A549 (cell line): ENCODE results near the gene TOE1. TPM values are rescaled to one million over a fixed set of nuclear protein-coding genes. Genes with fewer than 3 reads are reported as not detected.

ENCODE experiments used
- ATAC-seq, 2 experiments: fragments of 200-7000 bp in 1 of 2; fragments of >200 bp in 1 of 2; cut with Nextera tagmentation in 1 of 2; cut with Tn5 transposase in 1 of 2; 3 replicates each; pipeline versions ENCODE4 v1.8.0 to v1.9.1; 2018 to 2020; ENCODE audit warnings: mild to moderate bottlenecking in 1 of 2, moderate library complexity in 1 of 2
- CTCF ChIA-PET: fragments of 300-600 bp; sonication (Branson Sonifier 250); formaldehyde crosslinking; extraction: SDS; loops from one replicate; lab custom pipeline; 2021; ENCODE audit warnings: antibody characterized with exemption, inconsistent platforms; lab: Yijun Ruan, JAX
- POLR2A ChIA-PET: fragments of 350-600 bp; formaldehyde crosslinking; extraction: SDS; loops from one replicate; lab custom pipeline; 2021; ENCODE audit warnings: antibody characterized with exemption, inconsistent platforms; lab: Yijun Ruan, JAX
- DNase-seq, 2 experiments: peaks; one replicate each; pipeline versions ENCODE4 v3.0.0 to v3.0.0-alpha.2; 2011 to 2016; ENCODE audit warnings: low read depth in 1 of 2, low spot score in 1 of 2
- FAIRE-seq: peaks from 2 replicates; lab custom pipeline; 2011; peaks lifted over from hg19 to GRCh38; lab: Jason Lieb, UNC
- H3K27ac ChIP-seq, 2 experiments: fragments of >200 bp; sonication (Bioruptor Twin); formaldehyde crosslinking; 3 replicates each; pipeline ENCODE4 v1.5.1; 2016 to 2017
- H3K4me1 ChIP-seq: fragments of >200 bp; sonication (Bioruptor Twin); formaldehyde crosslinking; 3 replicates; pipeline ENCODE4 v1.6.1; 2016
- H3K4me2 ChIP-seq: fragments of >200 bp; sonication (Bioruptor Twin); formaldehyde crosslinking; 3 replicates; pipeline ENCODE4 v1.6.1; 2016
- H3K4me3 ChIP-seq: fragments of >200 bp; sonication (Bioruptor Twin); formaldehyde crosslinking; 3 replicates; pipeline ENCODE4 v1.5.1; 2016
- H3K9me3 ChIP-seq: fragments of >200 bp; sonication (Bioruptor Twin); formaldehyde crosslinking; 3 replicates; pipeline ENCODE4 v1.6.1; 2016
- CBX2 ChIP-seq: fragments of 200-600 bp; sonication (generic); IDR thresholded peaks from 2 replicates; pipeline ENCODE4 v1.6.1; 2016; ENCODE audit warnings: low read depth, mild to moderate bottlenecking, borderline replicate concordance
- CBX8 ChIP-seq: fragments of 200-600 bp; sonication (generic); IDR thresholded peaks from 2 replicates; pipeline ENCODE4 v1.6.1; 2016
- EHF ChIP-seq: fragments of 250-450 bp; sonication (Bioruptor Pico); IDR thresholded peaks from 2 replicates; pipeline ENCODE4 v1.5.0; 2020; ENCODE audit warnings: mild to moderate bottlenecking
- ELK1 ChIP-seq: fragments of 150-350 bp; IDR thresholded peaks from 2 replicates; pipeline ENCODE4 v1.6.1; 2014; ENCODE audit warnings: low read depth, mild to moderate bottlenecking, low read length
- FOSL2 ChIP-seq, 2 experiments: fragments of 450-650 bp in 1 of 2; fragments of >200 bp in 1 of 2; sonication (Bioruptor Twin) in 1 of 2; formaldehyde crosslinking; IDR thresholded peaks; 2 replicates each; pipeline versions ENCODE4 v1.5.0 to v1.6.1; 2016 to 2020; ENCODE audit warnings: mild to moderate bottlenecking in 1 of 2, moderate library complexity in 1 of 2
- HEYL ChIP-seq: fragments of 250-450 bp; sonication (Bioruptor Pico); IDR thresholded peaks from 2 replicates; pipeline ENCODE4 v1.8.0; 2021; ENCODE audit warnings: mild to moderate bottlenecking, moderate library complexity
- JUN ChIP-seq, 2 experiments: fragments of >200 bp; sonication (Bioruptor Twin); formaldehyde crosslinking; IDR thresholded peaks; 2 replicates in 1 of 2; 3 replicates in 1 of 2; pipeline ENCODE4 v1.6.1; 2016 to 2017
- KDM1A ChIP-seq: fragments of 200-600 bp; sonication (generic); IDR thresholded peaks from 2 replicates; pipeline ENCODE4 v1.6.1; 2016; ENCODE audit warnings: low read depth, mild to moderate bottlenecking
- MAFK ChIP-seq: fragments of 450-650 bp; IDR thresholded peaks from 2 replicates; pipeline ENCODE4 v1.6.1; 2014; ENCODE audit not compliant: partially characterized antibody
- MYC ChIP-seq: IDR thresholded peaks from 2 replicates; pipeline ENCODE4 v1.6.1; 2012; ENCODE audit warnings: mild to moderate bottlenecking, inconsistent platforms, low read length, improper control_type of control experiment, borderline replicate concordance
- RARB ChIP-seq: fragments of 250-450 bp; sonication (Bioruptor Pico); IDR thresholded peaks from 2 replicates; pipeline ENCODE4 v1.8.0; 2021; ENCODE audit warnings: mild to moderate bottlenecking, moderate library complexity
- RCOR1 ChIP-seq: fragments of 150-350 bp; IDR thresholded peaks from 2 replicates; pipeline ENCODE4 v1.6.1; 2014; ENCODE audit warnings: antibody characterized with exemption, low read length, low read depth
- REST ChIP-seq: fragments of 200-600 bp; sonication (generic); IDR thresholded peaks from 2 replicates; pipeline ENCODE4 v1.6.1; 2016; ENCODE audit warnings: antibody characterized with exemption, mild to moderate bottlenecking, moderate library complexity
- RNF2 ChIP-seq: fragments of 200-600 bp; sonication (generic); IDR thresholded peaks from 2 replicates; pipeline ENCODE4 v1.6.1; 2016; ENCODE audit warnings: low read depth, mild to moderate bottlenecking, antibody characterized with exemption, moderate library complexity, borderline replicate concordance
- SREBF2 ChIP-seq: fragments of 450-650 bp; IDR thresholded peaks from 2 replicates; pipeline ENCODE4 v1.6.1; 2014; ENCODE audit warnings: mild to moderate bottlenecking, moderate library complexity
- ZSCAN20 ChIP-seq: fragments of 250-450 bp; sonication (Bioruptor Pico); IDR thresholded peaks from 2 replicates; pipeline ENCODE4 v1.8.0; 2022; ENCODE audit warnings: mild to moderate bottlenecking, moderate library complexity
- WGBS: methylation state at CpG from one replicate; pipeline ENCODE4 v1.1.6; 2017; ENCODE audit errors: missing lambda C conversion rate; 5-methylcytosine and 5-hydroxymethylcytosine counted together
- polyA plus RNA-seq, 4 experiments: library from polyadenylated mRNA; depleted of rRNA in 3 of 4; stranded (reverse); fragments of >200 nt; fragmentation: RNase III in 1 of 4; extraction: RNeasy Plus Mini Kit Qiagen cat#74134 plus additional on column Dnase treatment in 1 of 4; gene quantifications; 2 replicates in 3 of 4; 3 replicates in 1 of 4; pipeline ENCODE4 v1.2.3, GENCODE V29; 2011 to 2017
- TF ChIP-seq, protein P1 (sequence below): IDR thresholded peaks from 2 replicates; pipeline ENCODE4 v1.6.1; 2012; ENCODE audit warnings: low read depth, borderline replicate concordance
- TF ChIP-seq, protein P2 (sequence below): fragments of >200 bp; sonication (Bioruptor Twin); formaldehyde crosslinking; IDR thresholded peaks from 2 replicates; pipeline ENCODE4 v1.6.1; 2016

Gene TOE1
- polyA plus RNA-seq, 2 of the 4 experiments (the other 2 are of a cell fraction) = 13.3 to 13.7 TPM

DNA sequence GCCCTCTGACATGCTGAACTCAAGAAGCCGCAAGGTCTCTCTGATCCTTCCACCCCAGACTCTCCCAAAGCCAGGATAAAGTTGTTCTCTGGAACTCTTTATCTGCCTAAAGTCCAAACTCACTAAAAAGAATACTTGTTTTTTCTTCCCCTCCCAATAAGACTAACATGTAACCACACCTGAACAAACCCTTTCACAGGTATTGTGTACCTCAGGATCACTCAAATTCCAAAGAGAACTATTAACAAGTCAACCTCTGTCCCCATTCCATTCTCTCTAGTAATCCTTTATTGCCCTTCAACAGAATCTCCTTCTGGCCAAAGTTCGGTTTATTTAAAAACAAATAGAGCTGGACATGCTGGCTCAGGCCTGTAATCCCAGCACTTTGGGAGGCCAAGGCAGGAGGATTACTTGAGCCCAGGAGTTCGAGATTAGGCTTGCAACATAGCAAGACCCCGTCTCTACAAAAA is 4.1 kb upstream of the TOE1 start:
- Histone ChIP-seq H3K9me3 (no peaks in the 10 kb centered on the region), H3K4me3 (no peak overlapping the region), H3K4me2 (no peak overlapping the region), H3K4me1 (peaks cover 11% of the 10 kb centered on the region; the same call in 2 of the 3 replicates)
- FAIRE-seq (no peak), DNase-seq (no peak)
- CTCF ChIA-PET = interaction anchor here (1.4 kb wide), 2 partner anchors 12 to 43 kb away, joined by 3 read pairs; no protein-coding TSS in a partner anchor
- TF ChIP-seq FOSL2 (IDR thresholded peaks at IDR 0.05) = no peak
- TF ChIP-seq FOSL2 (CRISPR knock-in tag; IDR thresholded peaks at IDR 0.05) = no peak
- TF ChIP-seq MYC = no peak
- TF ChIP-seq EHF = no peak
- no peak for TF ChIP-seq ELK1
- TF ChIP-seq RARB (CRISPR knock-in tag) = no peak
- no peak for TF ChIP-seq MAFK
- TF ChIP-seq, protein P1, sequence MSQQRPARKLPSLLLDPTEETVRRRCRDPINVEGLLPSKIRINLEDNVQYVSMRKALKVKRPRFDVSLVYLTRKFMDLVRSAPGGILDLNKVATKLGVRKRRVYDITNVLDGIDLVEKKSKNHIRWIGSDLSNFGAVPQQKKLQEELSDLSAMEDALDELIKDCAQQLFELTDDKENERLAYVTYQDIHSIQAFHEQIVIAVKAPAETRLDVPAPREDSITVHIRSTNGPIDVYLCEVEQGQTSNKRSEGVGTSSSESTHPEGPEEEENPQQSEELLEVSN = no peak
- no peak for TF ChIP-seq CBX8
- no peak for TF ChIP-seq CBX2
- TF ChIP-seq, all 56 proteins: peak for 0
- ATAC-seq = no peak
- POLR2A ChIA-PET = interaction anchor here (1.3 kb wide), 1 partner anchor 33 kb away, joined by 3 read pairs; no protein-coding TSS in a partner anchor
- 80% methylated on average over 4 of the region's 4 CpGs for WGBS
- no peak overlapping the region for H3K27ac ChIP-seq

- ChIA-PET CTCF (interaction anchor here (0.7 to 1.8 kb wide), 2 partner anchors 25 to 34 kb away, joined by 3 to 7 read pairs; no protein-coding TSS in a partner anchor), POLR2A (no interaction called here)
- WGBS = 93% methylated on average over 3 of the region's 3 CpGs
- DNase-seq (no peak), ATAC-seq (no peak), FAIRE-seq (no peak)
- Histone ChIP-seq H3K9me3 (no peaks in the 10 kb centered on the region), H3K27ac (no peak overlapping the region), H3K4me2 (no peak overlapping the region), H3K4me3 (no peak overlapping the region), H3K4me1 (peaks cover 18% of the 10 kb centered on the region; the same call in 2 of the 3 replicates)
- TF ChIP-seq RCOR1 = no peak
- no peak for TF ChIP-seq FOSL2 (IDR thresholded peaks at IDR 0.05)
- no peak for TF ChIP-seq FOSL2 (CRISPR knock-in tag; IDR thresholded peaks at IDR 0.05)
- no peak for TF ChIP-seq REST
- TF ChIP-seq, protein P2, sequence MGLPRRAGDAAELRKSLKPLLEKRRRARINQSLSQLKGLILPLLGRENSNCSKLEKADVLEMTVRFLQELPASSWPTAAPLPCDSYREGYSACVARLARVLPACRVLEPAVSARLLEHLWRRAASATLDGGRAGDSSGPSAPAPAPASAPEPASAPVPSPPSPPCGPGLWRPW = no peak
- no peak for TF ChIP-seq KDM1A
- TF ChIP-seq EHF = no peak
- no peak for TF ChIP-seq HEYL (CRISPR knock-in tag)
- TF ChIP-seq CBX2 = no peak
- no peak for TF ChIP-seq JUN (IDR thresholded peaks at IDR 0.05)
- TF ChIP-seq RNF2 = no peak
- no peak for TF ChIP-seq ZSCAN20 (CRISPR knock-in tag)
- TF ChIP-seq SREBF2 = no peak
Measured at GRCh38 chr1:45337630-45338325, 2.2 kb upstream of the TOE1 start.
